ENCODE measurements around the gene SCN5A. TPM values are rescaled to one million over a fixed set of nuclear protein-coding genes. Genes with fewer than 3 reads are reported as not detected.

The SCN5A gene
- total RNA-seq, 2 experiments from 2014 or later: 0.39 to 1.3 TPM

Other genes starting within 250 kb of the SCN5A start
- gene ACVR2B, start 195.8 kb downstream of the SCN5A start, total RNA-seq: 1 to 10 TPM; 4.3 to 5.1 TPM
- gene EXOG, start 153.3 kb downstream of the SCN5A start, total RNA-seq: 10 to 100 TPM; 16.8 to 21.7 TPM
- not detected for gene SCN10A, start 166.5 kb upstream of the SCN5A start, total RNA-seq

Measured in activated naive CD8-positive, alpha-beta T cell treated with anti-CD3 and anti-CD28 coated beads for 36 hours (primary cell).